ENCODE data around the gene SPG7.

GRCh38 chr16:89571636-89572035, 63.4 kb downstream of the SPG7 start:
- TF ChIP-seq EZH2 (IDR thresholded peaks at IDR 0.05; ENCODE audit: borderline replicate concordance, insufficient read depth, low read length, poor library complexity, severe bottlenecking) (no peak), CTCF (IDR thresholded peaks at IDR 0.05; ENCODE audit: poor library complexity, severe bottlenecking) (no peak)

Data from neural cell (in vitro differentiated cells).